Retinal pigment epithelial cell (primary cell): ENCODE measurements around the gene TMC8.

Source experiments
- DNase-seq: peaks from one replicate; pipeline ENCODE4 v3.0.0-alpha.2; 2010; ENCODE audit warnings: low read depth
- H3K4me3 ChIP-seq: 2 replicates; pipeline ENCODE4 v1.5.1; 2011; ENCODE audit warnings: mild to moderate bottlenecking, low read length, control low read depth, moderate library complexity
- TF ChIP-seq, protein P1 (sequence below): conservative IDR thresholded peaks from 2 replicates; pipeline ENCODE4 v1.5.1; 2011; ENCODE audit warnings: low read depth, low read length, control low read depth, inconsistent platforms

The TMC8 gene

DNA sequence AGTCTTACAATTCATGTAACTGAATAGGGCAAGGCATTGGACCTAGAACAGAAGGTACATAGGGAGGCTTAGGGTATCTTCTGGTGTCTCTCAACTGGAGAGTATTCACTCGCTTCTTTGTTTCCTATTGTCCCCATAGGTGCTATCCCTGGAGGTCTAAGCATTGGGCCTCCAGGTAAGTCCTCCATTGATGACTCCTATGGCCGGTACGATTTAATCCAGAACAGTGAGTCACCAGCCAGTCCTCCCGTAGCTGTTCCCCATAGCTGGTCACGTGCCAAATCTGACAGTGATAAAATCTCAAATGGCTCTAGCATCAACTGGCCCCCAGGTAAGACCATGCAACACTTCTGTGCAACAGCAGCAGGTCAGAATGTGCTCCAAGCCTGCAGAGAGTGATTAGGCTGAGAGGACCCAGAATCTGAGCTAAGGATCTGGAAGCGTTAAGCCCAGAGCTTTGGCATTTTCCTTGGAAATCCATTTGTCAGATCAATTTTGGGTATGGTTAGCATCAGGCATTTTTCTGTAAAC is 37.7 kb upstream of the TMC8 start:
- no peak overlapping the region for H3K4me3 ChIP-seq
- DNase-seq, result no peak
- TF ChIP-seq, protein P1, sequence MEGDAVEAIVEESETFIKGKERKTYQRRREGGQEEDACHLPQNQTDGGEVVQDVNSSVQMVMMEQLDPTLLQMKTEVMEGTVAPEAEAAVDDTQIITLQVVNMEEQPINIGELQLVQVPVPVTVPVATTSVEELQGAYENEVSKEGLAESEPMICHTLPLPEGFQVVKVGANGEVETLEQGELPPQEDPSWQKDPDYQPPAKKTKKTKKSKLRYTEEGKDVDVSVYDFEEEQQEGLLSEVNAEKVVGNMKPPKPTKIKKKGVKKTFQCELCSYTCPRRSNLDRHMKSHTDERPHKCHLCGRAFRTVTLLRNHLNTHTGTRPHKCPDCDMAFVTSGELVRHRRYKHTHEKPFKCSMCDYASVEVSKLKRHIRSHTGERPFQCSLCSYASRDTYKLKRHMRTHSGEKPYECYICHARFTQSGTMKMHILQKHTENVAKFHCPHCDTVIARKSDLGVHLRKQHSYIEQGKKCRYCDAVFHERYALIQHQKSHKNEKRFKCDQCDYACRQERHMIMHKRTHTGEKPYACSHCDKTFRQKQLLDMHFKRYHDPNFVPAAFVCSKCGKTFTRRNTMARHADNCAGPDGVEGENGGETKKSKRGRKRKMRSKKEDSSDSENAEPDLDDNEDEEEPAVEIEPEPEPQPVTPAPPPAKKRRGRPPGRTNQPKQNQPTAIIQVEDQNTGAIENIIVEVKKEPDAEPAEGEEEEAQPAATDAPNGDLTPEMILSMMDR, result no peak

DNA sequence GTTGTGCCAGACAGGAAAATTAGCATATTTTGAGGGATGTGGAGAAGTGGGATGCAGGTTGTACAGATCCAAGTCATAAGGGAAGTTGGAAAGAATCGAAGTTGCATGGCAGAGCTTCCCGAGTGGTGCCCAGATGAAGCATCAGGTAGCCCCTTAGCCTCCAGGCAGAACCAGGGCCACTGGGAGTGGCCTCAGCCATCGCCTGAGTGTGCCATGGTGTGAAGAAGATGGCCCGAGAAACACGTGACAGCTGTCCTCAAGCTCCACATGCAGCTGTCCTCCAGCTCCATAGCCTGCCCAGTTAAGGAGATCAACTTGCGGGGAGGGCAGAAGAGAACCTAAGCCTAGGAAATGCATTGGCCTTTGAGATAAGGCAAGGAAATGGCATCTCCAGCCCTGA is 35.5 kb upstream of the TMC8 start:
- DNase-seq, result no peak
- TF ChIP-seq, protein P1, result no peak
- no peak overlapping the region for H3K4me3 ChIP-seq

DNA sequence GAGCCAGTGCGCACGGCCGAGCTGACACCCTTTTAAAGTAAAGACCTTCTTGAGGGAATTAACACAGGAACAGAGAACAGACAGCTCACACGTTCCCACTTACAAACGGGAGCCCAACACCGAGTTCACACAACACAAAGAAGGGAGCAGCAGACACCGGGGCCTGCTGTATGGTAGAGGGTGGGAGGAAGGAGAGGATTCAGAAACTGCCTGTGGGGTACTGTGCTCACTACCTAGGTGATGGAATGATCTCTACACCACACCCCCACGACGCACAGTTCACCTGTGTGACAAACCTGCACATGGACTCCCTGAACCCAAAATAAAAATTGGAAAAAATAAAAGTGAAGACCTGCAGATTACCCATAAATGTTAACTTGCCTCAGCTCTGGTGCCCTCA is 34.5 kb upstream of the TMC8 start:
- no peak for DNase-seq
- TF ChIP-seq, protein P1, result no peak
- H3K4me3 ChIP-seq, result no peak overlapping the region

DNA sequence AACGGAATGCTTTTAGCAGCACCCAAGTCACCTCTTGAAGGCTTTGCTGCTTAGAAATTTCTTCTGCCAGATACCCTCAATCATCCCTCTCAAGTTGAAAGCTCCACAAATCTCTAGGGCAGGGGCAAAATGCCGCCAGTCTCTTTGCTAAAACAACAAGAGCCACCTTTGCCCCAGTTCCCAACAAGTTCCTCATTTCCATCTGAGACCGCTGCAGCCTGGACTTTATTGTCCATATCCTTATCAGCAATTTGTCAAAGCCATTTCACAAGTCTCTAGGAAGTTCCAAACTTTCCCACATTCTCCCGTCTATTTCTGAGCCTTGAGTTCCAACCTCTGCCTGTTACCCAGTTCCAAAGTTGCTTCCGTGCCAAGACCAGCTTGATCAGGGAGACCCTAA is 29.5 kb upstream of the TMC8 start:
- no peak for DNase-seq
- TF ChIP-seq, protein P1, result no peak
- H3K4me3 ChIP-seq, result no peak overlapping the region

DNA sequence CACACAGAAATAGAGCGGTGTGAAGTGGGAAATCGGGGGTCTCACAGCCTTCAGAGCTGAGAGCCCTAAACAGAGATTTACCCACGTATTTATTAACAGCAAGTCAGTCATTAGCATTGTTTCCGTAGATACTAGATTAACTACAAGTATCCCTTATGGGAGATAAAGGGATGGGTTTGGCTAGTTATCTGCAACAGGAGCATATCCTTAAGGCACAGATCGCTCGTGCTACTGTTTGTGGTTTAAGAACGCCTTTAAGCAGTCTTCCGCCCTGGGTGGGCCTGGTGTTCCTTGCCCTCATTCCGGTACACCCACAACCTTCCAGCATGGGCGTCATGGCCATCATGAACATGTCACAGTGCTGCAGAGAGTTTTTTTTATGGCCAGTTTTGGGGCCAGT is 29.0 kb upstream of the TMC8 start:
- DNase-seq, result no peak
- no peak overlapping the region for H3K4me3 ChIP-seq
- TF ChIP-seq, protein P1, result no peak

DNA sequence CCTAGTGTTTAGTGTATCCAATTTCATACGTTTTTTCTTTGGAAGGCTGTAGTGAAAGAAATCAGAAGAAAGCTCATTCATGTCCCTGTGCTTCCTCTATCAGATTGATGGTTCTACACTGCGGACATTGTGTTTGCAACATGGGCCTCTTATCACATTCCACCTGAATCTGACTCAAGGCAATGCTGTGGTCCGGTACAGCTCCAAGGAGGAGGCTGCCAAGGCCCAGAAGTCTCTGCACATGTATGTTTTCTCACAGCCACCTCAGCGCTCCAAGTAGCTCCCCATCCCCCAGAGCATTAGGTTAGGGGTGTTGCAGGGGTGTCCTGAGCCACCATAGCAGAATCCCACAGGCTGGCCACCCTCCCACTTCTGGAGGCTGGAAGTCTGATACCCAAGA is 27.3 kb upstream of the TMC8 start:
- no peak for DNase-seq
- TF ChIP-seq, protein P1, result no peak
- H3K4me3 ChIP-seq, result no peak overlapping the region

DNA sequence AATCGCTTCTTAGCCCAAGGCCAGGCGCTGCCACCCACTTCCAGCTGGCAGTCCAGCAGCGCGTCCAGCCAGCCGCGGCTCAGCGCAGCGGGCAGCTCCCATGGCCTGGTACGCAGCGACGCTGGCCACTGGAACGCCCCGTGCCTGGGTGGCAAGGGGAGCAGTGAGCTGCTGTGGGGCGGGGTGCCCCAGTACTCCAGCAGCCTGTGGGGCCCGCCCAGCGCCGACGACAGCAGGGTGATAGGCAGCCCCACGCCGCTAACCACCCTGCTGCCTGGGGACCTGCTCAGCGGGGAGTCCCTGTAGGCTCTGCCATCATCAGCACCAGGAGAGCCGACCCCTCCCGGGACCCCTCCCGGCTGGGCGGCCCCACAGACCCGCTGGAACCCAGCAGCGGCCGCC is 26.0 kb upstream of the TMC8 start:
- no peak overlapping the region for H3K4me3 ChIP-seq
- DNase-seq, result no peak
- TF ChIP-seq, protein P1, result no peak
